Endothelial cell of umbilical vein (primary cell): ENCODE results near the gene NOSIP. TPM values are rescaled to one million over a fixed set of nuclear protein-coding genes. Genes with fewer than 3 reads are reported as not detected.

Source experiments
- BruUV-seq: library from RNA; stranded (reverse); fragments of 400-500 nt; replicated peaks from 2 replicates; lab custom pipeline; 2021; lab: Mats Ljungman, UMichigan
- CTCF ChIA-PET: fragments of 300-600, 350-600 bp; sonication (Branson Sonifier 250); formaldehyde crosslinking; loops from one replicate; lab custom pipeline; 2021; ENCODE audit warnings: antibody characterized with exemption, inconsistent platforms; lab: Charles Lee
- POLR2A ChIA-PET: fragments of 300-600, 350-600 bp; sonication (Branson Sonifier 250); formaldehyde crosslinking; loops from one replicate; lab custom pipeline; 2021; ENCODE audit warnings: antibody characterized with exemption, inconsistent platforms; lab: Charles Lee
- DNase-seq: peaks from one replicate; pipeline ENCODE4 v3.0.0-alpha.2; 2011; ENCODE audit warnings: low read depth, low spot score
- FAIRE-seq: peaks from 2 replicates; lab custom pipeline; 2011; peaks lifted over from hg19 to GRCh38; lab: Jason Lieb, UNC
- H2AFZ ChIP-seq: 2 replicates; pipeline ENCODE4 v1.6.0; 2012; ENCODE audit warnings: low read depth, low read length, control low read depth, inconsistent platforms
- H3K27ac ChIP-seq: 2 replicates; pipeline ENCODE4 v1.5.1; 2011; ENCODE audit warnings: low read depth, mild to moderate bottlenecking, control low read depth, low read length, moderate library complexity; ENCODE audit not compliant: insufficient read depth
- H3K27me3 ChIP-seq, 2 experiments: 2 replicates each; pipeline versions ENCODE4 v1.6.0 to v1.6.1; 2011; ENCODE audit warnings: low read length in 2 of 2, mixed read lengths in 1 of 2; ENCODE audit not compliant: control insufficient read depth in 2 of 2, insufficient read depth in 2 of 2
- H3K36me3 ChIP-seq, 2 experiments: 2 replicates in 1 of 2; 3 replicates in 1 of 2; pipeline ENCODE4 v1.5.1; 2011; ENCODE audit warnings: low read length in 2 of 2, mild to moderate bottlenecking in 1 of 2, moderate library complexity in 1 of 2; ENCODE audit not compliant: control insufficient read depth in 2 of 2, insufficient read depth in 2 of 2; ENCODE audit errors: extremely low read depth in 1 of 2
- H3K4me1 ChIP-seq: 3 replicates; pipeline ENCODE4 v1.5.1; 2011; ENCODE audit warnings: mild to moderate bottlenecking, low read length; ENCODE audit not compliant: control insufficient read depth, insufficient read depth; ENCODE audit errors: extremely low read depth
- H3K4me2 ChIP-seq: 2 replicates; pipeline ENCODE4 v1.6.1; 2011; ENCODE audit warnings: low read length, control low read depth, mixed read lengths; ENCODE audit not compliant: insufficient read depth
- H3K4me3 ChIP-seq, 3 experiments: fragments of 200-600 bp in 1 of 3; sonication (generic), shearing (Covaris generic) in 1 of 3; replicated peaks in 1 of 3; 2 replicates each; pipeline ENCODE4 v1.5.1; 2011 to 2016; ENCODE audit warnings: control low read depth in 3 of 3, low read length in 3 of 3, mild to moderate bottlenecking in 2 of 3, inconsistent platforms in 1 of 3, low read depth in 1 of 3, moderate library complexity in 1 of 3; ENCODE audit not compliant: insufficient read depth in 1 of 3
- H3K79me2 ChIP-seq: 2 replicates; pipeline ENCODE4 v1.6.0; 2012; ENCODE audit warnings: low read length, inconsistent platforms; ENCODE audit not compliant: control insufficient read depth, insufficient read depth
- H3K9ac ChIP-seq: replicated peaks from 2 replicates; pipeline ENCODE3; 2011; ENCODE audit warnings: low read length, control low read depth; ENCODE audit not compliant: insufficient read depth; ENCODE audit errors: extremely low read depth
- H3K9me1 ChIP-seq: replicated peaks from 3 replicates; pipeline ENCODE4 v1.6.0; 2011; ENCODE audit warnings: mild to moderate bottlenecking, low read length; ENCODE audit not compliant: control insufficient read depth, insufficient read depth; ENCODE audit errors: extremely low read depth
- H3K9me3 ChIP-seq: replicated peaks from 2 replicates; pipeline ENCODE4 v1.5.1; 2012; ENCODE audit warnings: low read length, inconsistent platforms; ENCODE audit not compliant: control insufficient read depth, insufficient read depth
- H4K20me1 ChIP-seq: replicated peaks from 2 replicates; pipeline ENCODE3; 2011; ENCODE audit warnings: mild to moderate bottlenecking, low read length; ENCODE audit not compliant: control insufficient read depth, insufficient read depth; ENCODE audit errors: extremely low read depth
- EZH2 ChIP-seq: IDR thresholded peaks from 2 replicates; pipeline ENCODE4 v1.6.1; 2012; ENCODE audit warnings: borderline replicate concordance, low read depth, mild to moderate bottlenecking, moderate library complexity, low read length, inconsistent platforms; ENCODE audit not compliant: severe bottlenecking
- FOS ChIP-seq: IDR thresholded peaks from 2 replicates; pipeline ENCODE4 v1.6.1; 2011; ENCODE audit warnings: mild to moderate bottlenecking, low read length, moderate library complexity, borderline replicate concordance; ENCODE audit not compliant: insufficient read depth
- GATA2 ChIP-seq: IDR thresholded peaks from 2 replicates; pipeline ENCODE4 v1.7.0; 2011; ENCODE audit warnings: low read depth, mild to moderate bottlenecking, moderate library complexity, mixed read lengths, low read length; ENCODE audit not compliant: insufficient read length, insufficient read depth
- JUN ChIP-seq: IDR thresholded peaks from 2 replicates; pipeline ENCODE4 v1.6.1; 2011; ENCODE audit warnings: borderline replicate concordance, low read depth; ENCODE audit not compliant: insufficient read length, insufficient read depth
- MYC ChIP-seq: IDR thresholded peaks from one replicate; pipeline ENCODE4 v1.6.1; 2011; ENCODE audit warnings: mild to moderate bottlenecking, low read depth, low read length
- POLR2A ChIP-seq: IDR thresholded peaks from 2 replicates; pipeline ENCODE4 v1.6.1; 2012; ENCODE audit warnings: low read depth, mild to moderate bottlenecking, control low read depth, low read length
- POLR2AphosphoS5 ChIP-seq: IDR thresholded peaks from 2 replicates; pipeline ENCODE4 v1.6.1; 2012; ENCODE audit warnings: low read depth, mild to moderate bottlenecking, control low read depth, low read length, moderate library complexity; ENCODE audit not compliant: insufficient read depth
- dilution Hi-C: fragments of 300-500 bp; cut with MboI; formaldehyde crosslinking; loops from one replicate; pipeline ENCODE4 v1.15.0; 2019; ENCODE audit warnings: low sequenced_read_pairs; ENCODE audit not compliant: extremely low pct_ligation_motif_present
- intact Hi-C: fragments of 100-400 bp; cut with micrococcal nuclease; formaldehyde crosslinking; loops from one replicate; pipeline ENCODE4 v1.10.0; 2022
- polyA plus RNA-seq, 4 experiments: library from polyadenylated mRNA; depleted of rRNA in 3 of 4; stranded (reverse) in 3 of 4; unstranded in 1 of 4; fragments of >200 nt; gene quantifications; 2 replicates each; pipeline versions ENCODE4 v1.2.1 to v1.2.3, GENCODE V29; 2011 to 2012; ENCODE audit warnings: missing spikeins in 1 of 4
- total RNA-seq: library from RNA; stranded (reverse); gene quantifications from 2 replicates; pipeline ENCODE4 v1.2.3, GENCODE V29; 2021
- TF ChIP-seq, protein P1 (sequence below): IDR thresholded peaks from 2 replicates; pipeline ENCODE4 v1.6.1; 2011; ENCODE audit not compliant: insufficient read depth, insufficient read length
- TF ChIP-seq, protein P2 (sequence below), 2 donors: IDR thresholded peaks; 1 replicate in 1 of 2; 2 replicates in 1 of 2; pipeline ENCODE4 v1.5.1; 2011; ENCODE audit warnings: low read length in 2 of 2, mild to moderate bottlenecking in 2 of 2, moderate library complexity in 2 of 2, control low read depth in 1 of 2, inconsistent platforms in 1 of 2, low read depth in 1 of 2; ENCODE audit not compliant: insufficient read depth in 1 of 2; ENCODE audit errors: extremely low read depth in 1 of 2

The NOSIP gene
- total and polyA plus RNA-seq, 2 donors (not counting 3 experiments of a cell fraction or from before 2014, with no cell fraction given), result 77.5 to 128 TPM

- CTCF ChIA-PET, result interaction anchor here (1.1 to 2.9 kb wide), 6 partner anchors 9 to 109 kb away, joined by 3 to 39 read pairs (median 3); partner anchors contain the start of gene CPT1C
- no peaks in the 10 kb centered on the region for H3K36me3 ChIP-seq
- no peak for FAIRE-seq
- H3K9me1 ChIP-seq, result no peaks in the 10 kb centered on the region
- H3K4me1 ChIP-seq, result peaks cover 15% of the 10 kb centered on the region
- peak within 1 kb of the TSS; percentile 21 for H3K27ac ChIP-seq
- H3K79me2 ChIP-seq, result peaks cover 27% of the 10 kb centered on the region
- H4K20me1 ChIP-seq, result no peaks in the 10 kb centered on the region
- intact Hi-C loops (no loop called here), dilution Hi-C loops (no loop called here)
- POLR2A ChIA-PET, result interaction anchor here (0.7 to 2.1 kb wide), 6 partner anchors 9 to 86 kb away, joined by 3 to 11 read pairs (median 6); partner anchors contain the start of genes RPS11 and RRAS
- peak within 1 kb of the TSS; percentile 62 for H3K4me2 ChIP-seq
- BruUV-seq, result no TSS peak
- TF ChIP-seq JUN (no peak), GATA2 (no peak), EZH2 (no peak), FOS (no peak), POLR2AphosphoS5 (no peak), MYC (no peak), POLR2A (no peak)
- TF ChIP-seq, protein P1, sequence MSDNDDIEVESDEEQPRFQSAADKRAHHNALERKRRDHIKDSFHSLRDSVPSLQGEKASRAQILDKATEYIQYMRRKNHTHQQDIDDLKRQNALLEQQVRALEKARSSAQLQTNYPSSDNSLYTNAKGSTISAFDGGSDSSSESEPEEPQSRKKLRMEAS, result no peak
- TF ChIP-seq, protein P2, sequence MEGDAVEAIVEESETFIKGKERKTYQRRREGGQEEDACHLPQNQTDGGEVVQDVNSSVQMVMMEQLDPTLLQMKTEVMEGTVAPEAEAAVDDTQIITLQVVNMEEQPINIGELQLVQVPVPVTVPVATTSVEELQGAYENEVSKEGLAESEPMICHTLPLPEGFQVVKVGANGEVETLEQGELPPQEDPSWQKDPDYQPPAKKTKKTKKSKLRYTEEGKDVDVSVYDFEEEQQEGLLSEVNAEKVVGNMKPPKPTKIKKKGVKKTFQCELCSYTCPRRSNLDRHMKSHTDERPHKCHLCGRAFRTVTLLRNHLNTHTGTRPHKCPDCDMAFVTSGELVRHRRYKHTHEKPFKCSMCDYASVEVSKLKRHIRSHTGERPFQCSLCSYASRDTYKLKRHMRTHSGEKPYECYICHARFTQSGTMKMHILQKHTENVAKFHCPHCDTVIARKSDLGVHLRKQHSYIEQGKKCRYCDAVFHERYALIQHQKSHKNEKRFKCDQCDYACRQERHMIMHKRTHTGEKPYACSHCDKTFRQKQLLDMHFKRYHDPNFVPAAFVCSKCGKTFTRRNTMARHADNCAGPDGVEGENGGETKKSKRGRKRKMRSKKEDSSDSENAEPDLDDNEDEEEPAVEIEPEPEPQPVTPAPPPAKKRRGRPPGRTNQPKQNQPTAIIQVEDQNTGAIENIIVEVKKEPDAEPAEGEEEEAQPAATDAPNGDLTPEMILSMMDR (IDR thresholded peaks at IDR 0.05; ENCODE audit: extremely low read depth in 1 of 2, insufficient read depth in 1 of 2, low read depth in 1 of 2, low read length in 2 of 2), result no peak
- no peak for DNase-seq
- H2AFZ ChIP-seq, result peak within 1 kb of the TSS; percentile 92
- H3K9me3 ChIP-seq, result no peaks in the 10 kb centered on the region
- H3K27me3 ChIP-seq, result no peaks in the 10 kb centered on the region
- peak within 1 kb of the TSS; percentile 44 to 84 (median 61) for H3K4me3 ChIP-seq
- H3K9ac ChIP-seq, result peak within 1 kb of the TSS; percentile 82
Measured at GRCh38 chr19:49581007-49581508, 702 bp upstream of the NOSIP start, which contains the start of gene PRRG2. TSS of gene PRRG2 (plus strand) at chr19:49581316. CDS start at chr19:49583220, 1,904 bp downstream.
